GM03348 (cell line): Measurements from ENCODE around the gene TRIP10.
"Not testable (repeated sequence)": the region's sequence is repeated elsewhere in the genome, so short reads cannot be mapped to it uniquely, and the experiment has no call there.

Experiments used
- DNase-seq: peaks from one replicate; pipeline ENCODE4 v3.0.0; 2012; ENCODE audit warnings: low spot score

The TRIP10 gene

GRCh38 chr19:6797646-6798045 lies 58.2 kb downstream of the TRIP10 start:
- DNase-seq, result no peak

GRCh38 chr19:6800160-6800790 lies 60.8 kb downstream of the TRIP10 start:
- not testable (repeated sequence) for DNase-seq

DNA sequence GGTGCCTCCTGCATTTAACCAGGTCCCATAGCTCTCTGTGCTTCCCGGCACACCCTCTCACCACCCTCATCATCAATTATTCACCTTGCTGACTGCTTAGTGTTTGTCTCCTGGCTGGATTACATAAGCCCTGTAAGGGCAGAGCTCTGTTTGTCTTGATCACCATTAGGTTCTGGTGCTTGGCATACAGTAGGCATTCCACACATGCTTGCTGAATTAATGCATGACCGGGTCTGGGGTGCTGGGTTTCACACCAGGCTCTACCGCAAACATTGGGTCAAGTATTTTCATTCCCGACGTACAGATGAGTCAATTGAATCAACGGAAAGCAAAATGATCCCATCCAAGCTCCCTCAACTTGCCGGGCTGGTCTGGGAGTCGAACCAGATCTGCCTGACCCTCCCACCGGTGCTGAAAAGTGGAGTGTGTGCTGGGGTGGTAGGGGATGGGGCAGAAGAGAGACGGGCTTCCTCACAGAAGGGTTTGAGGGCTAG lies 61.6 kb downstream of the TRIP10 start:
- DNase-seq, result peak; percentile 61
